Activated CD4-positive, alpha-beta T cell treated with anti-CD3 and anti-CD28 coated beads, Interleukin-2, Interleukin-4, amounts not matched to agents 100 ng/mL and 50 ng/mL, durations not matched to agents 16 hours and 8 hours (primary cell): Measurements from ENCODE around the gene CAND1.

Experiments
- DNase-seq: peaks from one replicate; pipeline ENCODE4 v3.0.0-alpha.2; 2020; ENCODE audit warnings: low spot score

The CAND1 gene

DNA sequence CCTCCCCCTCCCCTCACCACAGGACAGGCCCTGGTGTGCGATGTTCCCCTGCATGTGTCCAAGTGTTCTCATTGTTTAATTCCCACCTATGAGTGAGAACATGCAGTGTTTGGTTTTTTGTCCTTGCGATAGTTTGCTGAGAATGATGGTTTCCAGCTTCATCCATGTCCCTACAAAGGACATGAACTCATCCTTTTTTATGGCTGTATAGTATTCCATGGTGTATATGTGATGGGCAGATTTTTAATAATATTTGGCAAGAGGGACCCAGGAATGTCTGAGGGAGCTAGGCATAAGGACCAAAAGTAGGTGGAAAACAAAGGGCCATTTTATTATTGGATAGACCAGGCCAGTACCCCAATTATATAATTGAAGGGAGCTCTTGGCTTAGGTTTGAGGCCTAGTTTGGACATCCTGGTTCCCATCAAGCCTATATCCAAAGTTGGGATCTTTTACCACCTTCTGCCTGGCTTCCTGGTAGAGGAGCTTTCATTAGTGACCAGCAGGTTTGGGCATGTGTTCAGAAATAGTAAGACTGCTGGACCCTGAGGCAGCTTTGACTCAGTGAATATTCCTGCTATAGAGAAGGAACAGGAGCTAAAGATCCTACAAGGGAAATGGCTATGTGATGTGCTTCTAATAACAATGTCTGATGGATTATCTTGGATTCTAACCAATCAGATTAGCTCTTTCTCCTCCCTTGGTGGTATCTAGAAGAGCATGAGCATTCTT lies 76.0 kb downstream of the CAND1 start:
- no peak for DNase-seq

DNA sequence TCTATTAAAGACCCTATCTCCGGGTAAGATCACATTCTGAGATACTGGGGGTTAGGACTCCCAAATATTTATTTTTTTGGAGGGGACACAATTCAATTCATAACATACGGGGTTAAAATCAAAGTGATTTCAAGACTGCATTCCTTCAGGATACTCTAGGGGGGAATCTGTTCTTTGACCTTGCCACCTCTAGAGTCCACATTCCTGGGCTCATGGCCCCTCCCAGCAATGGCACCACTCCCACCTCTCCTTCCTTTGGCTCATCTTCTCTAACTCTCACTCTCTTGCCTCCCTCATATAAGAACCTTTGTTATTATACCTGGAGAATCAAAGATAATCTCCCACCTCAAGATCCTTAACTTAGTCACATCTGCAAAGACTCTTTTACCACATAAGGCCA lies 79.5 kb downstream of the CAND1 start:
- DNase-seq, result no peak

DNA sequence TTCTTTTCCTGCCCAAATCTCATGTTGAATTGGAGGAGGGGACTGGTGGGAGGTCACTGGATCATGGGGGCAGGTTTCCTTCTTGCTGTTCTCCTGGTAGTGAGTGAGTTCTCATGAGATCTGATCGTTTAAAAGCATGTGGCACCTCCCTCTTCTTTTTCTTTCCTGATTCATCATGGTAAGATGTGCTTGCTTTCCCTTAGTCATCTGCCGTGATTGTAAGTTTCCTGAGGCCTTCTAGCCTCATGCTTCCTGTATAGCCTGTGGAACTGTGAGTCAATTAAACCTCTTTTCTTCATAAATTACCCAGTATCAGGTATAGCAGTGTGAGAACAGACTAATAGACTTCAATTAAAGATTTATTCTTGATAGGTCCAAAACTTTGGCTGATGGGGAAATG lies 83.5 kb downstream of the CAND1 start:
- no peak for DNase-seq

DNA sequence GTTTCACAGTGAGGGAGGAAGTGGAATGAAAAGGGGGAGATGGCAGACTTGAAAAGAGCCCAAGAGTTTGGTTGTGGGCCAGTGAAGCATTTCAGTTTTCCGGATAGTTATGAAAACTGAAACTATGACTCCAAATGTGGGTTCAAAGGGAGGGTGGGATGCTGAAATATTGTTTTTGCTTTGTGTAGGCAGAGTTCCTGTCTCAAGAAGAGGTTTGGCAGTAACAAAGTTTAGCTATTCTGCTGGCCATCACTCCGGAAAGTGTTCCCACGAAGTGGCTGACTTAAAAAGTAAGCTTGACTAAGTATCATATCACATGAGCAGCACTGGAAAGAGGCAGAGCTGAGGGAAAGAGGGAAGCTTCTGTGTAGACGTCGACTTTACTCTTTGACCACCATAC lies 85.2 kb downstream of the CAND1 start:
- DNase-seq, result peak; percentile 35

DNA sequence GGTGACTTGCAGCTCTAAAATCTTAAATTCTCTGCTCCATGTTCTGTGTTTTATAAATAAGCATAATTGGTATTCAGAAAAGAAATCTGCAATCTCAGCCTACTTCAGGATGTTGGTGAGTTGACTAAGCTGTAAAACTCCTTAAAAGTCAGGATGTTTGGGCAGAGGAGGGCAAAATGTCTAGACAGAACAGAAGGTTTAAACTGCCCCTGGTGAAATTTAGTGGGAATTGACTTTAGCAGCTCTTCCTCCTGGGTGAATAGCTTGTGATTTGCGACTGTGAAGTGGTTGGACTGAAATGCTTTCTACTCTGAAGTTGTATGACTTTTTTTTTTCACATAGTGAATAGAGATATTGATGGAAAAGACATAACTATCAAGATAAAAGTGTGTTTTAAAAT lies 85.8 kb downstream of the CAND1 start:
- no peak for DNase-seq

DNA sequence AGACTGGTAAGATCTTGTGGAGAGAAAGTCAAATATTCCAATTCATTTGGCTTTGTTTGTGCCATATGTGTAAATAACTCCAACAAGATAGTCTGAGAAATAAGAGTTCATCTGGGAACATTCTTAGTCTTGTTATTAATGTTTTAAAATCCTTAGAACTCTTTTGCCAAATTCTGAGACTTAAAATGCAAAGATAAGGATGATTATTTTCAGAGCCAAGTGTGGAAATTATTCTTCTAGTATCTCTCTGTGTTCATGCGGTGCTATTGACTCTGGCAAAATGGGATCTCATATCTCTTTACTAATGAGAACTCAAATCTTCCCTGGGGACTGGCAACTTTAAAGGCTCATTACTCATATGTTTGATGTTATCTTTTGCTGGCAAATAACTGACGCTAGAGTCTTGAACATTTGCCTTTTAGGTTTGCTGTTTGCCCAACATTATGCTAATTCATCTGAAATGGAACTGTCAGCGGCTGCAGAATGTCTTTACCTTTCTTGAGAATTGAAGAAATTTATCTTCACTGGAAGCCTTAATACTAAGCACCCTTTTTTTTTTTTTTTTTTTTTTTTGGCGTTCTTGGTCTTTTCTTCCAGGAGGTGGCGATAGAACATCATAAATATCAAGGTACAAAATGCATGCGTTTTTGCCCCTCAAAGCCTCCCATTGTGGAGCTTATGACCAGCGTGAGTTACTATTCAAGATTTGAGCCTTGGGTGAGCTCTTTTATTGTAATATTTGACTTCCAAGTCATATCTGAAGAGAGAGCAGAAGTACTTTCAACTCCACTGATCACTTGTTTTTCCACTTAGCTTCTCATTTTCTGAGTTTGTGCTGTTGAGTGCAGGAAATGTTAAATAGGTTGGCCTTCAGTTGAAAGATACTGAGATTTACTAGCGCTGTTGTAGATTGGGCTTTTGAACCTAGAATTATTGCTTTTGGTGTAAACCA lies 86.5 kb downstream of the CAND1 start:
- peak; percentile 40 for DNase-seq

DNA sequence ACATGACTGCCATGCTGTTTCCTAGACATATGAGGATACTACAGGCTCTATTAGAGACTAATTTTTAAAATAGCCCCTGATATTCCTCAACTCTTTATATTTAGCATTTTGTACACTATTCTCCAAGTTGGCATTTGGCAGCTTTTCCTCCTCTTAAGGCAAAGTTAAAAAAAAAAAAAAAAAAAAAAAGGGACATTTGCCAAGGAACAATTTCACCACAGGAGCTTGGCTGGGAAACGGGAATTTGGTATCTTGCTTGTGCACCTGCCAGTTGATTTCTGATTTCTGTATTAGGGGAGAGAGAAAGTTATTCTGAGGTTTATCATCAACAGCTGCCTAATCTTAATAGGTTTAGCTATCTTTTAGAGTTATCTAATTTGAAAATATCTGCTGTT lies 87.2 kb downstream of the CAND1 start:
- no peak for DNase-seq

DNA sequence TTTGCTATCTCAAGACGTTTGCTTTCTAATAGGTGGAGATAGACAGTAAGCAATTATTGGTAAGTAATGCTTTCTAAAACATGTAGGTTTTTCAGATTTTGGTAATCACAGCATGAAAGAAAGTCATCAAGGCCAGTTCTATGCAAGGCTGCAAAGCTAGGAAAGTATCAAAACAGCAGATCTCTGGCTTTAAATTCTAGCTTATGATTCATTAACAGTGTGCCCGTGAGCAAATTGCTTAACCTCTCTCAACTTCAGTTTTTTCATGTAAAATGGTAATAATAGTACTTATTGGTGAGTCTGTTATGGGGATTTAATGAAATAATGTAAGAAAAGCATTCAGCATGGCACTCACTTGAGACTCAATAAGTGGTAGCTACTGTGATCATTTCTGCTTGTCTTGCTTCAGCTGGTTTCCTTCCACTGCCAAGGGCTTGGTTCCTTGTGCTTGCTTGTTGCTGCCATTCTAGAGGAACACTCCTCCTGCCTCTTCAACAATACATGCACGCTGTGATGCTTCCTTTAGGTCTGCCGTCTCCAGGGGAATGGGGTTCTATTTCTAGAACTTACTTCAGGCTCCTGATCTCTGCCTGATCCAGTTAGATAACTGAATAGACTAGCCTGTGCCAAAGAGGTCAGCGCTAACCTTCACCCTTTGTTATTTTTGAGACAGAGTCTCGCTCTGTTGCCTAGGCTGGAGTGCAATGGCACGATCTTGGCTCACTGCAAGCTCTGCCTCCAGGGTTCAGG lies 88.4 kb downstream of the CAND1 start:
- no peak for DNase-seq

DNA sequence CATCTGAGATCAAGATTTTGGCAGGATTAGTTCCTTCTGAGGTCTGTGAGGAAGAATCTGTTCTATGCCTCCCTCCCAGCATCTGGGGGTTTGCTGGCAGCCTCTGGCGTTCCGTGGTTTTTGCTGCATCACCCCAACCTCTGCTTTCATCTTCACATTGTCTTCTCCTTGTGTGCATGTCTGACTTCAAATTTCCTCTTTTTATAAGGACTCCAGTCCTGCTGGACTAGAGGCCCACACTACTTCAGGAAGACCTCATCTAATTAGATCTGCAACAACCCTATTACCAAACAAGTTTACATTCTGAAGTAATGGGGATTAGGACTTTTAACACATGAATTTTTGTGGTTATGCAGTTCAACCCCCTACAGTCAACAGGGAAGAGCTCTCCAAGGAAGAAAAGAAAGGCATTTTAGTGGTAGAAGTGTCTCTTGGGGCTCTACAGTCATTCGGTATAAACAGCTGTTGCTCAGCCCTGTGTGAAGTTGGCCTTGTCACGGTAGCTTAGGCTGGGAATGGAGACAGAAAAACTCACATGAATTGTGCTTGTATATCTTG lies 89.7 kb downstream of the CAND1 start:
- DNase-seq, result no peak

DNA sequence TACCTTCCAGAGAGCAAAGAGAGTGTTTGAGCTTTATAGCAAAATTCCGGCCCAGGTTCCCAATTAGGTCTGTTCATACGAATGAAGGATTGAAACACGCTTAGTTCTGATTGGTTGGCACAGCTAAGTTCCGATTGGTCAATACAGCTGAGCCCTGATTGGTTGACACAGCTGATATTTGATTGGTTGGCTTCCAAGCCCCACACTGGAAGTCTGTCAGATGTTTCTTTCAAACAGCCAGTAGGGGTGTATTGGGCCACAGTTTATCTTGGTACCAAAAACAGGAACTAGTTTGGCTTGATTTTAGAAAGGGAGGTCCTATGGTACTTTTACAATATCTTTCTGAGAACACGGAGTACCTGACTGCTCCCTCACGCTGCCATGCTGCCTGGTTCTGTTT lies 93.4 kb downstream of the CAND1 start:
- no peak for DNase-seq

DNA sequence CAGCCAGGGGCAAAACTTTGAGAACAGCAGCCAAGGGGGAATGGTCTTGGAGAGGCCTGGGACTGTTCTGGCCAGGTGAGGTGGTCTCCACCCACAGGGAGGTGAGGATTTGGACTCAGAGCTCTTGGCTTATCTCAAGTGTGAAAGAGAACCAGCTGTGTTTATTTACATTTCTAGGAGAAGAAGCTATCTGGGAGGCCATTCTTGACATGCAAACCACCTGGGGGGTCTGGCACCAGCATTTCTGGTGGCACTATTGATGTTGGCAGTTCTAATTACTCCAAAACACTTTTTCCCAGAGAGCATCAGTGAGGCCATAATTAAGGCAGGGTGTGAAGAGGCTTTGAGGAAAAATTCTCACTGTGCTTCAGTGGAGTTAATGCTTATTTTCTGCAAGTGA lies 95.1 kb downstream of the CAND1 start:
- no peak for DNase-seq

DNA sequence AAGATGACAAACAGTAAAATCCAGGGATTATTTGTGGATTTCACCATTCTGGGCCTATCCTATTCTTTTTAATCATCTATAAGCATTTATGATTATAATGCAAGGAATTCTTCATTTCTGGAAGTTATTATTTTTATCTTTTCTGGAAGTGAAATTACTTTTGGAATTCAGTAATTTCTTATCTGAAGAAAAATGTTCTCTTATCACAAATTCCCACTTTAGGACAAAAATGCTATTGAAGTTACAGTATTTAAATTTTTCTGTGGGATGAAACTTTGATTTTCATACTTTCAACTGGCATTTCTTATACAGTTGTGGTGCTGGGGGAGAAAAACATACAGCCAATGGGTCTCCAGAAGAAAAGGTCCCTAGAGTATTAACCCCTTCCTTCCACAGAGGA lies 96.0 kb downstream of the CAND1 start:
- no peak for DNase-seq

DNA sequence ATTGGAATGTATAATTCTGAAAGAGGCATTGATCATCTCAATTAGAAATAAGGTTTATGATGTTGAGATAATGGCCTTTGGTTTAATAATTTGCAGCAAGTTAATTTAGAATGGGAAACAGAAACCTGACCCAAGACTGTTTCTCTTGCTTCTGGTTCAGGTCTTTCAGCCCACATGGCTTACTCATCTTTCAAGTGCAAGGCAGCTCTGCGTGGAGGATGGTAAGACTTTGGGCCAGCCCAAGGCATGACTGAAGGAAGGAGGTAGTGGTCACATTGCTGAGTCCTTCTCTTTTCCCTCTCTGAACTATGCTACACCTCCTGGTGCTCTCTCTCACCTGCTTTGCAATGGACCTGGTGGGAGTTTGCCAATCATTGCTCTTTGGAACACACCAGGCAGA lies 98.7 kb downstream of the CAND1 start:
- DNase-seq, result no peak
